HG03060 (cell line): Measurements from ENCODE around the gene FGD2.
"Not testable (repeated sequence)": the region's sequence is repeated elsewhere in the genome, so short reads cannot be mapped to it uniquely, and the experiment has no call there.

Source experiments
- ATAC-seq: cut with Tn5 transposase; IDR thresholded peaks from one replicate; pipeline ENCODE4 v1.9.1; 2021; ENCODE audit warnings: low read depth, moderate number of reproducible peaks; ENCODE audit not compliant: unreplicated experiment

The FGD2 gene

DNA sequence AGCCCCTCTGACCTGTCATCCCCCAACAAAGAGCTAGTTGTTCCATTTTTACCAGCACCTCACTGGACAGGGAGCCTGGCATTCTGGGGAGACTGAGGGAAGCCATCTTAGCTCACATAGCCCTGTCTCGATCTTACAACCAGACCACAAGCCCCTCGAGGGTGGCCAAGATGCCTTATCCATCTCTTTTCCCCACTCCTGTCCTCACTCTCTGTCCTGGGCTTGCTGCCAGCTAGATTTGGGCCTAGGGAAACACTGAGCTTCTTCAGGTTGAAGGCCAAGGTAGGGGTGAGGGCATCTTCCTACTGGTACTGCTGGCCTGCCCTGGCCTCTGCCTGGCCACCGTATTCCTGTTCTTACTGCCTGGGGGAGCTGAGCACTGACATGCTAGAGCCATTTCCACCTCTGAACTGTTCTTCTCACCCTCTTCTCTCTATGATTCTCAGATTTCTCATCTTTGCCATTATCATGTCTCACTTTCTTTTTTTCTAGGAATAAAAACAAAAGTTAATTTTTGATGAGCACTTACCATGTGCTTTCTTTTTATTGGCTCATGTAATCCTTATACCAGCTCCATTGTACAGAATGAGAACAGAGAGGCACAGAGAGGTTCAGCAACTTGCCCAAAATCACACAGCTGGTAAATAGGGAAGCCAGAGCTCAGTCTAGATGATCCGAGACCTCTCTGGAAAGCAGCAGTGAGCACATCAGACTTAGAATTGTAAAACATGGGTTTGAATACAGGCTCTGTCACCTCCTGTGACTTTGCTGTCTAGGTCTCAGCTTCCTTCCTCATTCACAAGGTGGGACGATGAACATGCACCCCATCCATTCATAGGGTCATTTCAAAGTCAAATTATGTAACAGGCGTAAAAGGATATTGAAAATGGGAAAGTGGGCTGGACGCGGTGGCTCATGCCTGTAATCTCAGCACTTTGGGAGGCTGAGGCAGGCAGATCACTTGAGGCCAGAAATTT, 28.7 kb downstream of the FGD2 start:
- no peak for ATAC-seq

DNA sequence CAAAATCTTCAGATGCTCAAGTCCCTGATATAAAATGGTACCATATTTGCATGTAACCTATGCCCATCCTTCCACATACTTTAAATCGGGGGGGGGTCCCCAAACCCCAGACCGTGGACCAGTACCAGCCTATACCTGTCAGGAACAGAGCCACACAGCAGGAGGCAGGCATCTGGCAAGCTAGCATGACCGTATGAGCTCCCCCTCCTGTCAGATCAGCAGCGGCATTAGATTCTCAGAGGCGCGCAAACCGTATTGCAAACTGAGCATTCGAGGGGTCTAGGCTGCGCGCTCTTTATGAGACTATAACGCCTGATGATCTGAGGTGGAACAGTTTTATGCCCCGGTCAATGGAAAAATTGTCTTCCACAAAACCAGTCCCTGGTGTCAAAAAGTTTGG, 30.7 kb downstream of the FGD2 start:
- ATAC-seq: no peak

GRCh38 chr6:37038292-37039198, 33.1 kb downstream of the FGD2 start:
- no peak for ATAC-seq

DNA sequence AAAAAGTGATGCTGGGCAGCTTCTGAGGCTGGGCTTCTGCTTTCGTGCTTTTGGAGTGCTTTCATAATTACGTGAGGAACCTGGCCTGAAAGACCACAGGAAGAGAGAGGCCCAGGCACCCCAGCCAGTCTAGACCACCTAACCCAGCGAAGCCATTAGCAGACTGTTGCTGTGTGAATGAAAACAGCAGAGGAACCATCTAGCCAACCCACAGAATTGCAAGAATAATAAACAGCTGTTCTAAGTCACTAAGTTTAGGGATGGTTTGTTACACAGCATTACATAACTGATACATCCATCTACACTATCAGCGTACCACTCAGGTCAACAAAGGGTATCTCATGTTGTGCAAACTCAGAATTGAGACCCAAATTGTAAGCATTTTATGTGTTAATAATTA, 34.5 kb downstream of the FGD2 start:
- ATAC-seq: no peak

- no peak for ATAC-seq
Observed at GRCh38 chr6:37041521-37041920, 36.1 kb downstream of the FGD2 start.

DNA sequence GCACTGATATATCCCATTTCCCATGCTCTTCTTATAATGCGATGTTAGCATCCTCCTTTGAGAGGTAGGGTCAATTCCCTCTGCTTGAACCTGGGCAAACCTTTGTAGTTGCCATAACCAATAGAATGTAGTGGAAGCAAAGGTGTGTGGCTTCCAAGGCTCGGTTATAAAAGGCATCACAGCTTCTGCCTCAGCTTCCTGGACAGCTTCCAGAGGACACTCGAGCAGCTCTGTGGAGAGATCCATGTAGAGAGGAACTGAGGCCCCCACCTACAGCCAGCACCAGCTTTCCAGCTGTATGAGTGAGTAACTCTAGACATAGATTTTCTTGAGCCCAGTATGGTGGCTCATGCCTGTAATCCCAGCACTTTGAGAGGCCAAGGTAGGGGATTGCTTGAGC, 36.7 kb downstream of the FGD2 start:
- no peak for ATAC-seq

GRCh38 chr6:37043091-37043490, 37.6 kb downstream of the FGD2 start:
- ATAC-seq: not testable (repeated sequence)

GRCh38 chr6:37047346-37047688, 41.9 kb downstream of the FGD2 start:
- no peak for ATAC-seq

DNA sequence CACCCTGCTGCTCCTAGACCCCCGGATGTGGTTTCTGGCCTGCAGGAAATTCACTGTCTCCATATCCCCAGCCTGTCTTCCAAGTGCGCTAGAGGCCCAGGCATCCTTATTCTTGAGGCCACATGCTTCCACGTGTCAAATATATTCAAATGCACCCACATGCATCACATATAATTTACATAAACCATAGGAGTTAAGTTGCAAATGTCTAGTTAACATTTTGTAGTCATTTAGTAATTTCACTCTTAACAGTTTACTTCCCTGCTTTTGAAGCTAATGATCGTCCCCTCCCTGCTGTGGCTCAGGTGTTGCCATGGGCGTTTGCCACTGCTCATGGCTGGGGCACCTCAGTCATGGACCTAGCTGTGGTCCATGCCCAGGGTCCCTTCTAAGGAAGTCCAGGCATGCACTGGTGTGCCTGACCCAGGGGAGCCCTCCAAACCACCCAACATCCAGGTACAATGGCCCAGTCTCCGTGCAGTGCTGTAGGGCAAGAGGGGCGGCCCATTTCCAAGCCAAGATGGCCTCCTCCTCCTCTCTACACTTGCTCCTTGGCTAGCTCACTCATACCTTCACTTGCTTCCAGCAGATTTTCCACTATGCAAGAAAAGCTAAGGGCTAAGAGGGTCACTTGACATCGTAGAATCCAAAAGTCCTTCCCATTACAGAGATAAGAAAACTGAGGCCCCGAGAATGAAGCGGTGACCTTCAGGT, 42.4 kb downstream of the FGD2 start:
- ATAC-seq: no peak

DNA sequence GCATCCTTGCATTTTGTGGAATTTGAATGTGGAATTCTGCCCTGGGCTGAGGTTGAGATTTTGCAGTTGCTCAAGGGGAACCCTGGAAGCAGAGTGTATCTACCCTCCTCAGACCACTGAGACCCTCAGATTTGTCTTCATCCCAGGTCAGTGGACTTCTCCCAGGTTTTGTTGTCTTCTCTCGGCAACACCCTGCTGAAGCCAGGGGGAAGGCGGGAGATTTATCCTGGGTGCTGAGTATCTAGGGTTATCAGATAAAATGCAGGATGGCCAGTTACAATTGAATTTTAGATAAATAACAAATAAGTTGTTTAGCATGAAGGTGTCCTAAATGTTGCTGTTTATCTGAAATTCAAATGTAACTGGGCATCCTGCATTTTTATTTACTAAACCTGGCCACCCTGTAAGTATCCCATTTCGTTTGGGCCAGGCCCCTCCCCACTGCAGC, 43.0 kb downstream of the FGD2 start:
- no peak for ATAC-seq

GRCh38 chr6:37048851-37049757, 43.6 kb downstream of the FGD2 start:
- ATAC-seq: peak; percentile 39

DNA sequence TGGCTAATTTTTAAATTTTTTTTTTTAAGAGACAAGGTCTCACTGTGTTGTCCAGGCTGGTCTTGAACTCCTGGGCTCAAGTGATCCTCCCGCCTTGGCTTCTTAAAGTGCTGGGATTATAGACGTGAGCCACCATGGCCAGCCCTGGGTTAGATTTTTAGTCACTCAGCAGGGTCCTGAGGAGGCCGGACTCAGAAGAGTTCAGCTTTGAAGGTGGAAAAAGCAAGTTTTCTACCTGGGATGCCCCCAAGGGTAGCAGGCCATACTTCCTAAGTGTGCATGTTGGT, 44.2 kb downstream of the FGD2 start:
- ATAC-seq: no peak

- no peak for ATAC-seq
Observed at GRCh38 chr6:37050045-37050853, 44.8 kb downstream of the FGD2 start.

DNA sequence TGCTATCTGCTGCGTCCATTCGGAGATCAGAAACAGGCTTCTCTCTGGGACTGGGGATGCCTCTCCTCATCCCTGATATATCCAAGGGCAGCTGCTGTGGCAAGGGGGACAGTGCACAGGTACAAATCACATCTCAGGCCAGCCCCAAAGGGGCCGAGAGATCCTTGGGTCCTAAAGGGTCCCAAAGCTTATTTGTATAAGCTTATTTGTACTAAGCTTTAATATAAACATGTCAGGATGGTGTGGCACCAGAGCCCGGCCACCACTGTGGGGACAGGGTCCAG, 45.3 kb downstream of the FGD2 start:
- ATAC-seq: no peak

GRCh38 chr6:37051138-37052026, 45.9 kb downstream of the FGD2 start:
- ATAC-seq: no peak

- ATAC-seq: no peak
Observed at GRCh38 chr6:37052027-37052628, 46.7 kb downstream of the FGD2 start.

- no peak for ATAC-seq
Observed at GRCh38 chr6:37053683-37054082, 48.2 kb downstream of the FGD2 start.

DNA sequence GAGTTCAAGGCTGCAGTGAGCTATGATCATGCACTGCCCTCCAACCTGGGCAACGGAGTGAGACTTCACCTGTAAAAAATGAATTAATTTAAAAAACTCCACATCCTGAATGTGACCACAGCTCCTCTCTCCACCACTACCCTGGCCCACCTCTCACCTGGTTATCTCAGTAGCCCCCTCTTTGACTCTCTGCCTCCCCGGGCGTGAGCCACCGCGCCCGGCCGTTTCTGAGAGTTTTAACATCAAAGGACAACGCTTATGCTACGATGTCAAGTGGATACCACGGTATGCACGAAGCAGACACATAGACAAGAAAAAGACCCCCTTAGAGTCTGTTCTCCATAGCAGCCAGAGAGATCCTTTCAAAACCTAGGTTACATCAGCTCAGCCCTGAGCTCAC, 48.7 kb downstream of the FGD2 start:
- ATAC-seq: no peak
